ENCODE results near the gene JAKMIP3. TPM values are rescaled to one million over a fixed set of nuclear protein-coding genes. Genes with fewer than 3 reads are reported as not detected.
A peak's percentile ranks its signal among the peaks of the same experiment; 100 is the strongest.

The JAKMIP3 gene
- total RNA-seq, 3 donors from 2014 or later, result 0.16 to 1.3 (median 0.98) TPM

GRCh38 chr10:132028706-132029105 lies 37.0 kb upstream of the JAKMIP3 start:
- intact Hi-C loops (cut with DNase I; ENCODE audit: low total_unique reads), result loop anchor here (10.0 kb wide), 1 partner anchor 134 kb away; no protein-coding TSS in a partner anchor
- Histone ChIP-seq H3K4me1 (no peaks in the 10 kb centered on the region), H3K4me3 (no peak overlapping the region), H3K36me3 (no peaks in the 10 kb centered on the region), H3K27ac (no peak overlapping the region), H3K9me3 (no peaks in the 10 kb centered on the region), H3K27me3 (peaks cover 0 to 28% of the 10 kb centered on the region in 2 donors)
- no peak for DNase-seq (ENCODE audit: low spot score in 2 of 2)
- no peak for TF ChIP-seq CTCF (IDR thresholded peaks at IDR 0.05)
- no peak for TF ChIP-seq POLR2A (IDR thresholded peaks at IDR 0.05)
- TF ChIP-seq POLR2AphosphoS5 (IDR thresholded peaks at IDR 0.05), result no peak

GRCh38 chr10:132030898-132031463 lies 34.8 kb upstream of the JAKMIP3 start:
- Histone ChIP-seq H3K27ac (no peak overlapping the region), H3K4me1 (no peaks in the 10 kb centered on the region), H3K36me3 (no peaks in the 10 kb centered on the region), H3K27me3 (peaks cover 0 to 23% of the 10 kb centered on the region in 2 donors), H3K4me3 (no peak overlapping the region), H3K9me3 (no peaks in the 10 kb centered on the region)
- no peak for DNase-seq (ENCODE audit: low spot score in 2 of 2)
- TF ChIP-seq POLR2A (IDR thresholded peaks at IDR 0.05) (no peak), CTCF (IDR thresholded peaks at IDR 0.05) (no peak), POLR2AphosphoS5 (IDR thresholded peaks at IDR 0.05) (no peak)
- intact Hi-C loops (cut with DNase I; ENCODE audit: low total_unique reads), result no loop called here

- no peaks in the 10 kb centered on the region for H3K36me3 ChIP-seq
- no peaks in the 10 kb centered on the region for H3K9me3 ChIP-seq
- H3K4me1 ChIP-seq, result no peaks in the 10 kb centered on the region
- TF ChIP-seq POLR2A (IDR thresholded peaks at IDR 0.05) (no peak), CTCF (IDR thresholded peaks at IDR 0.05) (no peak)
- intact Hi-C loops (cut with DNase I; ENCODE audit: low total_unique reads), result no loop called here
- no peak overlapping the region for H3K27ac ChIP-seq
- H3K4me3 ChIP-seq, result no peak overlapping the region
- peaks cover 0 to 17% of the 10 kb centered on the region in 2 donors for H3K27me3 ChIP-seq
- no peak for DNase-seq (ENCODE audit: low spot score in 2 of 2)
Measured at GRCh38 chr10:132033632-132034031, 32.1 kb upstream of the JAKMIP3 start.

GRCh38 chr10:132035476-132035875 lies 30.3 kb upstream of the JAKMIP3 start:
- no peaks in the 10 kb centered on the region for H3K9me3 ChIP-seq
- intact Hi-C loops (cut with DNase I; ENCODE audit: low total_unique reads), result no loop called here

More at GRCh38 chr10:132035476-132035875, 30.3 kb upstream of the JAKMIP3 start:
- Histone ChIP-seq H3K4me1 (no peaks in the 10 kb centered on the region), H3K4me3 (peak overlapping the region in 1 of 3 donors; percentile 70), H3K27ac (no peak overlapping the region), H3K27me3 (peaks cover 0 to 13% of the 10 kb centered on the region in 2 donors), H3K36me3 (no peaks in the 10 kb centered on the region)
- TF ChIP-seq CTCF (IDR thresholded peaks at IDR 0.05), result no peak
- TF ChIP-seq POLR2A (IDR thresholded peaks at IDR 0.05), result no peak
- no peak for TF ChIP-seq POLR2AphosphoS5 (IDR thresholded peaks at IDR 0.05)
- no peak for DNase-seq (ENCODE audit: low spot score in 2 of 2)

All from breast epithelium (tissue), 4 donors.